Ovary (tissue), 3 donors: ENCODE data around the gene LRFN2.

ENCODE experiments used
- EP300 ChIP-seq: sonication (generic); formaldehyde crosslinking; IDR thresholded peaks from one replicate; pipeline ENCODE4 v1.6.1; 2017; ENCODE audit warnings: antibody characterized with exemption
- POLR2A ChIP-seq: fragments of 450-650 bp; IDR thresholded peaks from one replicate; pipeline ENCODE4 v1.6.1; 2017; ENCODE audit warnings: antibody characterized with exemption, mild to moderate bottlenecking, moderate library complexity
- TF ChIP-seq, protein P1 (sequence below), 3 donors: fragments of 450-650 bp in 2 of 3; fragments of 200-600 bp in 1 of 3; IDR thresholded peaks; one replicate each; pipeline versions ENCODE4 v1.5.1 to v1.8.0; 2016 to 2022; ENCODE audit warnings: antibody characterized with exemption in 3 of 3, mild to moderate bottlenecking in 1 of 3
- donor health status: DM: no; HTN: no; CAD: no.

DNA sequence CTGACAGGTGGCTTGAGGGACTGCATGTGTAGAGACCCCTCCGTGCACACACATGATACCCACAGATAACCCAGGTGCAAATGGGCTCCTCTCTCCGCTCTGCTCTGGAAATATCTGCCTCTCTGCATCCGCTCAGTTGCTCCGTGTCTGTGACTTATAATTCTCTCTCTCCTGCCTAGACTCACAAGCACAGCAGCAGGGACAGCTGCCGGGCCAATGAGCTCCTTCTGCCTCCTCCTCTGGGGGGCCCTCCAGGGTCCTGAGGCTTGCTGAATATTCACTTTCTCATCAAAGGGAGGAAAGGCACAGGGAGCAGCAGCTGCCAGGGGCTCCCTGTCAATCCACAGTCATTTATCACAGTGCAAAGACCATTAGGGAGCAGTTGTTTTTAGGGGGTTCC is 24.1 kb downstream of the LRFN2 start:
- TF ChIP-seq, protein P1, sequence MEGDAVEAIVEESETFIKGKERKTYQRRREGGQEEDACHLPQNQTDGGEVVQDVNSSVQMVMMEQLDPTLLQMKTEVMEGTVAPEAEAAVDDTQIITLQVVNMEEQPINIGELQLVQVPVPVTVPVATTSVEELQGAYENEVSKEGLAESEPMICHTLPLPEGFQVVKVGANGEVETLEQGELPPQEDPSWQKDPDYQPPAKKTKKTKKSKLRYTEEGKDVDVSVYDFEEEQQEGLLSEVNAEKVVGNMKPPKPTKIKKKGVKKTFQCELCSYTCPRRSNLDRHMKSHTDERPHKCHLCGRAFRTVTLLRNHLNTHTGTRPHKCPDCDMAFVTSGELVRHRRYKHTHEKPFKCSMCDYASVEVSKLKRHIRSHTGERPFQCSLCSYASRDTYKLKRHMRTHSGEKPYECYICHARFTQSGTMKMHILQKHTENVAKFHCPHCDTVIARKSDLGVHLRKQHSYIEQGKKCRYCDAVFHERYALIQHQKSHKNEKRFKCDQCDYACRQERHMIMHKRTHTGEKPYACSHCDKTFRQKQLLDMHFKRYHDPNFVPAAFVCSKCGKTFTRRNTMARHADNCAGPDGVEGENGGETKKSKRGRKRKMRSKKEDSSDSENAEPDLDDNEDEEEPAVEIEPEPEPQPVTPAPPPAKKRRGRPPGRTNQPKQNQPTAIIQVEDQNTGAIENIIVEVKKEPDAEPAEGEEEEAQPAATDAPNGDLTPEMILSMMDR (IDR thresholded peaks at IDR 0.05), result no peak
- no peak for TF ChIP-seq POLR2A
- TF ChIP-seq EP300, result no peak
